H9 (cell line): ENCODE data around the gene LMF1. TPM values are rescaled to one million over a fixed set of nuclear protein-coding genes. Genes with fewer than 3 reads are reported as not detected.

Source experiments
- DNase-seq: peaks from one replicate; pipeline ENCODE4 v3.0.0-alpha.2; 2017
- H2AFZ ChIP-seq: one replicate; pipeline ENCODE4 v1.6.1; 2013; ENCODE audit warnings: mild to moderate bottlenecking, low read length, control low read depth, moderate library complexity
- H2AK5ac ChIP-seq: 2 replicates; pipeline ENCODE4 v1.6.1; 2013; ENCODE audit warnings: low read length, control low read depth, mixed read lengths; ENCODE audit not compliant: insufficient read length
- H2BK120ac ChIP-seq: one replicate; pipeline ENCODE4 v1.6.1; 2013; ENCODE audit warnings: low read depth, mild to moderate bottlenecking, low read length, control low read depth, inconsistent platforms; ENCODE audit not compliant: poor library complexity, severe bottlenecking
- H2BK12ac ChIP-seq: 2 replicates; pipeline ENCODE4 v1.6.1; 2013; ENCODE audit warnings: low read length, control low read depth, mixed read lengths, low read depth; ENCODE audit not compliant: insufficient read length
- H2BK15ac ChIP-seq: 2 replicates; pipeline ENCODE4 v1.6.1; 2013; ENCODE audit warnings: low read depth, low read length, control low read depth
- H2BK20ac ChIP-seq: one replicate; pipeline ENCODE4 v1.6.1; 2013; ENCODE audit warnings: low read depth, mild to moderate bottlenecking, low read length, control low read depth, inconsistent platforms; ENCODE audit not compliant: poor library complexity, severe bottlenecking
- H2BK5ac ChIP-seq: 2 replicates; pipeline ENCODE4 v1.6.1; 2013; ENCODE audit warnings: low read length, control low read depth, mixed read lengths; ENCODE audit not compliant: insufficient read length
- H3K14ac ChIP-seq: 2 replicates; pipeline ENCODE4 v1.6.1; 2013; ENCODE audit warnings: low read length, control low read depth; ENCODE audit not compliant: insufficient read depth
- H3K18ac ChIP-seq: 2 replicates; pipeline ENCODE4 v1.6.1; 2013; ENCODE audit warnings: low read depth, mild to moderate bottlenecking, mixed read lengths, low read length, control low read depth; ENCODE audit not compliant: insufficient read length
- H3K23ac ChIP-seq: 2 replicates; pipeline ENCODE4 v1.6.1; 2013; ENCODE audit warnings: low read length, control low read depth, mixed read lengths, low read depth; ENCODE audit not compliant: insufficient read length
- H3K23me2 ChIP-seq: 2 replicates; pipeline ENCODE4 v1.6.1; 2013; ENCODE audit warnings: low read depth, mild to moderate bottlenecking, mixed read lengths, low read length, control low read depth; ENCODE audit not compliant: insufficient read length, poor library complexity, severe bottlenecking
- H3K27ac ChIP-seq: 2 replicates; pipeline ENCODE4 v1.5.1; 2013; ENCODE audit warnings: low read length, control low read depth, mixed read lengths, low read depth; ENCODE audit not compliant: insufficient read length
- H3K27me3 ChIP-seq: 2 replicates; pipeline ENCODE4 v1.6.1; 2013; ENCODE audit warnings: low read length, control low read depth, inconsistent platforms; ENCODE audit not compliant: insufficient read depth
- H3K4ac ChIP-seq: 2 replicates; pipeline ENCODE4 v1.6.1; 2013; ENCODE audit warnings: low read depth, mild to moderate bottlenecking, control low read depth, inconsistent platforms, low read length, moderate library complexity
- H3K4me1 ChIP-seq: 2 replicates; pipeline ENCODE4 v1.6.1; 2013; ENCODE audit warnings: low read length, control low read depth, inconsistent platforms; ENCODE audit not compliant: insufficient read depth
- H3K4me2 ChIP-seq: 2 replicates; pipeline ENCODE4 v1.6.1; 2013; ENCODE audit warnings: low read length, control low read depth, mixed read lengths; ENCODE audit not compliant: insufficient read length, insufficient read depth
- H3K56ac ChIP-seq: 2 replicates; pipeline ENCODE4 v1.6.1; 2013; ENCODE audit warnings: low read depth, mild to moderate bottlenecking, mixed read lengths, low read length, control low read depth; ENCODE audit not compliant: insufficient read length
- H3K79me1 ChIP-seq: 2 replicates; pipeline ENCODE4 v1.6.1; 2013; ENCODE audit warnings: low read depth, mild to moderate bottlenecking, moderate library complexity, low read length, control low read depth, inconsistent platforms; ENCODE audit not compliant: insufficient read depth, poor library complexity, severe bottlenecking
- H3K79me2 ChIP-seq: 2 replicates; pipeline ENCODE4 v1.6.1; 2013; ENCODE audit warnings: low read length, control low read depth, inconsistent platforms; ENCODE audit not compliant: insufficient read depth
- H3K9ac ChIP-seq: 2 replicates; pipeline ENCODE4 v1.6.1; 2013; ENCODE audit warnings: low read length, control low read depth, mixed read lengths; ENCODE audit not compliant: insufficient read length; ENCODE audit errors: extremely low read depth
- H3K9me3 ChIP-seq: one replicate; pipeline ENCODE4 v1.6.1; 2013; ENCODE audit warnings: low read depth, low read length, inconsistent platforms; ENCODE audit not compliant: control insufficient read depth
- H3T11ph ChIP-seq: one replicate; pipeline ENCODE4 v1.6.1; 2013; ENCODE audit warnings: mild to moderate bottlenecking, low read length, control low read depth, inconsistent platforms
- H4K20me1 ChIP-seq: one replicate; pipeline ENCODE4 v1.6.1; 2013; ENCODE audit not compliant: control insufficient read depth, insufficient read length, insufficient read depth
- H4K5ac ChIP-seq: 2 replicates; pipeline ENCODE4 v1.6.1; 2013; ENCODE audit warnings: low read depth, mild to moderate bottlenecking, mixed read lengths, low read length, control low read depth; ENCODE audit not compliant: insufficient read length
- H4K8ac ChIP-seq: replicated peaks from 2 replicates; pipeline ENCODE4 v1.6.1; 2013; ENCODE audit warnings: low read length, control low read depth, mixed read lengths, low read depth; ENCODE audit not compliant: insufficient read length
- H4K91ac ChIP-seq: 2 replicates; pipeline ENCODE4 v1.6.1; 2013; ENCODE audit warnings: low read depth, mild to moderate bottlenecking, moderate library complexity, mixed read lengths, low read length, control low read depth; ENCODE audit not compliant: insufficient read length
- H3K27ac Mint-ChIP-seq, 3 experiments: 2 replicates in 2 of 3; 3 replicates in 1 of 3; pipeline ENCODE4 v1.8.0; 2020 to 2021; ENCODE audit warnings: mixed read lengths in 3 of 3, mild to moderate bottlenecking in 1 of 3, moderate library complexity in 1 of 3
- H3K27me3 Mint-ChIP-seq: 2 replicates; pipeline ENCODE4 v1.8.0; 2021; ENCODE audit warnings: low read depth, mild to moderate bottlenecking, moderate library complexity, mixed read lengths
- H3K36me3 Mint-ChIP-seq, 3 experiments: 2 replicates in 2 of 3; 3 replicates in 1 of 3; pipeline ENCODE4 v1.8.0; 2020 to 2021; ENCODE audit warnings: low read depth in 3 of 3, mixed read lengths in 3 of 3; ENCODE audit not compliant: insufficient read depth in 1 of 3
- H3K4me1 Mint-ChIP-seq, 2 experiments: 2 replicates each; pipeline ENCODE4 v1.8.0; 2020; ENCODE audit warnings: mixed read lengths in 2 of 2
- H3K4me3 Mint-ChIP-seq, 2 experiments: 2 replicates in 1 of 2; 3 replicates in 1 of 2; pipeline ENCODE4 v1.8.0; 2020 to 2021; ENCODE audit warnings: mild to moderate bottlenecking in 2 of 2, mixed read lengths in 2 of 2, moderate library complexity in 1 of 2
- H3K9me3 Mint-ChIP-seq, 2 experiments: 2 replicates in 1 of 2; 3 replicates in 1 of 2; pipeline ENCODE4 v1.8.0; 2020; ENCODE audit warnings: mild to moderate bottlenecking in 2 of 2, mixed read lengths in 2 of 2, moderate library complexity in 1 of 2
- CTCF ChIP-seq: fragments of 200-600 bp; sonication (generic); conservative IDR thresholded peaks from 3 replicates; pipeline ENCODE4 v1.8.0; 2021; ENCODE audit warnings: antibody characterized with exemption, mild to moderate bottlenecking
- WGBS: extraction: QIAGEN DNeasy Blood & Tissue Kit; methylation state at CpG from one replicate; pipeline ENCODE4 v1.1.7; 2013; ENCODE audit warnings: missing lambda C conversion rate, low lambda C conversion rate, mixed read lengths; ENCODE audit not compliant: insufficient read length; ENCODE audit errors: extremely low coverage; 5-methylcytosine and 5-hydroxymethylcytosine counted together
- total RNA-seq: library from RNA; stranded (reverse); gene quantifications from 2 replicates; pipeline ENCODE4 v1.2.1, GENCODE V29; 2021

The LMF1 gene
- total RNA-seq, 1 experiment from 2014 or later = 7.1 TPM

GRCh38 chr16:984736-985636 lies 14.2 kb upstream of the LMF1 start:
- H4K5ac ChIP-seq = no peak overlapping the region
- H3T11ph ChIP-seq = no peak overlapping the region
- no peak overlapping the region for H3K18ac ChIP-seq
- H3K79me2 ChIP-seq = no peaks in the 10 kb centered on the region
- peaks cover 10% of the 10 kb centered on the region for H3K23me2 ChIP-seq
- H3K9me3 ChIP-seq = no peaks in the 10 kb centered on the region
- no peaks in the 10 kb centered on the region for H3K79me1 ChIP-seq
- H3K4me2 ChIP-seq = no peak overlapping the region
- H4K91ac ChIP-seq = no peak overlapping the region
- H4K20me1 ChIP-seq = no peaks in the 10 kb centered on the region
- no peak overlapping the region for H4K8ac ChIP-seq
- Mint-ChIP-seq H3K9me3 (no peaks in the 10 kb centered on the region), H3K4me1 (peaks cover 3 to 8% of the 10 kb centered on the region in 2 experiments; a peak in 2 of 4 replicates), H3K27ac (no peak overlapping the region), H3K4me3 (no peak overlapping the region), H3K27me3 (peaks cover 21% of the 10 kb centered on the region), H3K36me3 (peaks cover 0 to 2% (median 0%) of the 10 kb centered on the region in 3 experiments; a peak in 2 of 7 replicates)
- H3K23ac ChIP-seq = no peak overlapping the region
- no peak overlapping the region for H2BK20ac ChIP-seq
- TF ChIP-seq CTCF = no peak
- no peak overlapping the region for H3K4ac ChIP-seq
- no peak overlapping the region for H3K9ac ChIP-seq
- no CpG with 5 or more reads among the region's 78 CpGs for WGBS
- no peak overlapping the region for H3K27ac ChIP-seq
- H2BK120ac ChIP-seq = no peak overlapping the region
- peaks cover 9% of the 10 kb centered on the region; the same call in 1 of the 2 replicates for H3K27me3 ChIP-seq
- no peak for DNase-seq
- H2BK15ac ChIP-seq = no peak overlapping the region
- no peak overlapping the region for H2BK12ac ChIP-seq
- H3K56ac ChIP-seq = no peak overlapping the region
- no peak overlapping the region for H3K14ac ChIP-seq
- no peaks in the 10 kb centered on the region for H3K4me1 ChIP-seq
- no peak overlapping the region for H2AK5ac ChIP-seq
- no peak overlapping the region for H2AFZ ChIP-seq
- H2BK5ac ChIP-seq = no peak overlapping the region
